Measurements from ENCODE around the gene XIRP2.
"Not testable (repeated sequence)": the region's sequence is repeated elsewhere in the genome, so short reads cannot be mapped to it uniquely, and the experiment has no call there.

XIRP2 gene

GRCh38 chr2:167198576-167198975 is 310.3 kb downstream of the XIRP2 start:
- DNase-seq, result no peak

GRCh38 chr2:167200019-167200418 is 311.7 kb downstream of the XIRP2 start:
- no peak for DNase-seq

- no peak for DNase-seq
Measured at GRCh38 chr2:167209784-167210183, 321.5 kb downstream of the XIRP2 start.

- DNase-seq, result peak; percentile 24
Measured at GRCh38 chr2:167212014-167212648, 323.9 kb downstream of the XIRP2 start.

- no peak for DNase-seq
Measured at GRCh38 chr2:167215595-167215994, 327.3 kb downstream of the XIRP2 start.

- no peak for DNase-seq
Measured at GRCh38 chr2:167237478-167237877, 349.2 kb downstream of the XIRP2 start.

GRCh38 chr2:167240671-167241070 is 352.4 kb downstream of the XIRP2 start:
- DNase-seq, result no peak

GRCh38 chr2:167249197-167249596 is 360.9 kb downstream of the XIRP2 start:
- no peak for DNase-seq

GRCh38 chr2:167253025-167253424 is 364.7 kb downstream of the XIRP2 start:
- DNase-seq, result no peak

- no peak for DNase-seq
Measured at GRCh38 chr2:167254721-167255120, 366.4 kb downstream of the XIRP2 start.

- DNase-seq, result no peak
Measured at GRCh38 chr2:167258712-167259111, 370.4 kb downstream of the XIRP2 start.

- no peak for DNase-seq
Measured at GRCh38 chr2:167264380-167264779, 376.1 kb downstream of the XIRP2 start.

- no peak for DNase-seq
Measured at GRCh38 chr2:167265004-167265403, 376.7 kb downstream of the XIRP2 start.

GRCh38 chr2:167265722-167266121 is 377.4 kb downstream of the XIRP2 start:
- no peak for DNase-seq

GRCh38 chr2:167268245-167268644 is 380.0 kb downstream of the XIRP2 start:
- DNase-seq, result not testable (repeated sequence)

GRCh38 chr2:167271932-167272331 is 383.7 kb downstream of the XIRP2 start:
- DNase-seq, result no peak

GRCh38 chr2:167275046-167275445 is 386.8 kb downstream of the XIRP2 start:
- no peak for DNase-seq

- no peak for DNase-seq
Measured at GRCh38 chr2:167279810-167280209, 391.5 kb downstream of the XIRP2 start.

GRCh38 chr2:167287212-167287611 is 398.9 kb downstream of the XIRP2 start:
- no peak for DNase-seq

GRCh38 chr2:167289651-167290410 is 401.6 kb downstream of the XIRP2 start:
- DNase-seq, result no peak

- peak; percentile 86 for DNase-seq
Measured at GRCh38 chr2:167292430-167293171, 404.3 kb downstream of the XIRP2 start, which contains the start of gene B3GALT1. B3GALT1 (plus strand) TSS chr2:167293001.

- no peak for DNase-seq
Measured at GRCh38 chr2:167293172-167293781, 405.0 kb downstream of the XIRP2 start.
